Measurements from ENCODE around the gene AP1AR. TPM values are rescaled to one million over a fixed set of nuclear protein-coding genes. Genes with fewer than 3 reads are reported as not detected.
"Not testable (repeated sequence)": the region's sequence is repeated elsewhere in the genome, so short reads cannot be mapped to it uniquely, and the experiment has no call there.

The AP1AR gene
- total and polyA plus RNA-seq, 9 donors = 10.5 to 14.0 (median 11.5) TPM

DNA sequence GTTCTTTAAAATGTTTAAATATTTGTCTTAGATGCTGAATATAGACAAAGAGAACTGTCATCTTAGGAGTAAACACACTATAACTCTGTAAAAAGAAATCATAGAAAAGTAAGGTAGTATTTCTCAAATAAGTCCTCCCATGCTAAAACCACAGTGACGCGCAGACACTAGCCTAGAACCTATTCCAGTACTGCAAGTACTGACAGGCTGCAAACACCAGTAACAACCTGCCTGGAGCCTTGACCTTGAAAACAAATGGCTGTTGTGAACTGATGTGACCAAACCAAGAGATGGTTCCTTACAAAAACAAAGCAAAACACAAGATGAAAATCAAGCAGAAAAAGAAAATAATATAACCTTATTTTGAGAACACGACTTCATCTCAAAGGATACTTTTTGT lies 45.6 kb downstream of the AP1AR start:
- Histone ChIP-seq H3K9me3 (replicated peaks; ENCODE audit: control insufficient read depth, low read depth, low read length) (no peaks in the 10 kb centered on the region), H3K27ac (ENCODE audit: low read length) (no peak overlapping the region), H3K27me3 (ENCODE audit: control insufficient read depth, insufficient read depth, low read length) (no peaks in the 10 kb centered on the region), H3K36me3 (ENCODE audit: control insufficient read depth, insufficient read depth, low read length) (peaks cover 11% of the 10 kb centered on the region), H3K4me3 (ENCODE audit: low read length) (no peak overlapping the region), H3K4me1 (ENCODE audit: control insufficient read depth, insufficient read depth, low read length) (no peaks in the 10 kb centered on the region)
- DNase-seq = no peak
- WGBS (ENCODE audit: insufficient coverage) = no CpG with 5 or more reads among the region's 3 CpGs

DNA sequence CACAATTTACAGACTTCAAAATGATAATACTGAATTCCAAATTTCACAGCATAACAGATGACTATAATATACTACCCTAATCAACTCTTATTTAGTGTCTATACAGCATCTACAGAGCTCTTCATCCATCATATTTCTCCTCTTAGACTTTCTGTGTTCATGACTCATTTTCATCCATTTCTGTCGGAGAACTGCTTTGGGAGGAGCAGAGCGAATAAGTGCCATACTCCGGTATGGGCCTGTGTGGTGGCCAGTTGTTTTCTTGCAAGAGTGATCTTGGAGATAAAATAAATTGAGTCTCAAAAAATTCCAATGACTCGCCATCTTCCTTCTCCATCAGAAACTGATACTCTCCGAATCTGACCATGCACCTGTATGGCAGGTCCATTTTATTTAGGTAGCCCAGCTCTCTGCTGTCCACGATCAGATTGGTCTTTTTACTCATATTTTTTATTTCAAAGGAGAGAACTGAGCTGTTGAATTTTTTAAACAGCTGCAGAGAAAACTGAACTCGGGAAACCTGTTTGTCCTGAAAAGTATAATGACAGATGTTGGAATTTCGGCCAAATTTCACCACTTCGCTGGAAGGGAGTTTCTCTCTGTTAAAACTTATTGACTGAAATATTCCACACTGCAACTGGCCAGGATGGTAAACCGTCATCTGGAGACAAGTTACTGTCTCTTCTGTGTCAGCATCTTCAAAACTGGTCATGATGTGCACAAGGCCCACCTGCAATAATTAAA lies 46.3 kb downstream of the AP1AR start:
- H3K27ac ChIP-seq (ENCODE audit: low read length) = no peak overlapping the region
- no peaks in the 10 kb centered on the region for H3K4me1 ChIP-seq (ENCODE audit: control insufficient read depth, insufficient read depth, low read length)
- no peaks in the 10 kb centered on the region for H3K27me3 ChIP-seq (ENCODE audit: control insufficient read depth, insufficient read depth, low read length)
- no peak overlapping the region for H3K4me3 ChIP-seq (ENCODE audit: low read length)
- H3K9me3 ChIP-seq (replicated peaks; ENCODE audit: control insufficient read depth, low read depth, low read length) = no peaks in the 10 kb centered on the region
- H3K36me3 ChIP-seq (ENCODE audit: control insufficient read depth, insufficient read depth, low read length) = peaks cover 11% of the 10 kb centered on the region
- DNase-seq = peak; percentile 16
- WGBS (ENCODE audit: insufficient coverage) = 77% methylated on average over 4 of the region's 10 CpGs

DNA sequence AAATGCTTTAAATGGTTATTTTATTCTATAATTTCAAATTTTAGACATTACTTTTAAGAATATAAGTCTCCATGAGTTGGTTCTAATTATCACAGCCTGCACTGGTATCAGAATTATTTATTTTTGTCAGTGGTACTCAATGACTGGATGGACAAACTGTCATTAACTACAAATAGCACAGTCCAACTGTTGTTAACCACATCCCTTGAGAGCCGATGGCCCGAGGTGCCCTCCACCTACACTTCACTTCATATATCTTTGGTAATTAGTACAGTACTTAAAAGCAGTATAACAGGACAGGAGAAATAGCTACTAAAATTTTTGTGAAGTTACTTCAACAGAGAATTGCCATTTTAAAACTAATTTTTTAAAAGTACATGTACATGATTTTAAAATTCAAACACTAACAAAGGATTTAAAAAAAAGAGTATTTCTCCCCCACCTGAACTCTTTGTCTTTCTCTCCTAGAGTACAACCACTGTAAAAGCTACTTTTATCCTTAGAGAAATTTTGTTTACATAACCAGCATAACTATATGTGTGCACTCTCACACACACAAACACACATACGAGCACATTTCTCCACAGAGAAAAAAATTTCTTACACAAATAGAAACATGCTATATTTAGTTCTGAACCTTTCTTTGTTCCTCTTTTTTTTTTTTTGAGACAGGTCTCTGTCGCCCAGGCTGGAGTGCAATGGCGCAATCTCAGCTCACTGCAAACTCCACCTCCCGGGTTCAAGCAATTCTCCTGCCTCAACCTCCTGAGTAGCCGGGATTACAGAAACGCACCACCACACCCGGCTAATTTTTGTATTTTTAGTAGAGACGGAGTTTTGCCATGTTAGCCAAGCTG lies 47.7 kb downstream of the AP1AR start:
- Histone ChIP-seq H3K4me1 (ENCODE audit: control insufficient read depth, insufficient read depth, low read length) (peaks cover 2% of the 10 kb centered on the region), H3K27ac (ENCODE audit: low read length) (no peak overlapping the region), H3K27me3 (ENCODE audit: control insufficient read depth, insufficient read depth, low read length) (no peaks in the 10 kb centered on the region), H3K9me3 (replicated peaks; ENCODE audit: control insufficient read depth, low read depth, low read length) (no peaks in the 10 kb centered on the region), H3K36me3 (ENCODE audit: control insufficient read depth, insufficient read depth, low read length) (peaks cover 11% of the 10 kb centered on the region), H3K4me3 (ENCODE audit: low read length) (no peak overlapping the region)
- WGBS (ENCODE audit: insufficient coverage) = 33% methylated on average over 1 of the region's 10 CpGs
- DNase-seq = peak; percentile 6

DNA sequence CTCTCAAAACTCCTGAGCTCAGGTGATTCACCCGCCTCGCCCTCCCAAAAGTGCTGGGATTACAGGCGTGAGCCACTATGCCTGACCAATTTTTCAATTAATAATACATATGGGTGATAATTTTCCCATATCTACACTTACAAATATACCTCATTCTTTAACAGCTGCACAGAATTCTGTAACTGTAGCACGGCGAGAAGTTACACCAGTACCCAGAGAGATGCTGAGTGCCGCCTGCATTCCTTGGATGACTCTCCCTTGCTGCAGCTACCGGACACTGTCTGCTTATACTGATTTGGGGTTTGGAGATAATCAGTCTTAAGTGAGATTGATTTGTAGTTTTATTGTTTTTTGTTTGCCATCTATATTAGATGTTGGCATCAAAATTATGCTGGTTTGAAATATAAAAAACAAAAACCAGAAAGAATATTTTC lies 48.3 kb downstream of the AP1AR start:
- no peaks in the 10 kb centered on the region for H3K9me3 ChIP-seq (replicated peaks; ENCODE audit: control insufficient read depth, low read depth, low read length)
- H3K27ac ChIP-seq (ENCODE audit: low read length) = no peak overlapping the region
- WGBS (ENCODE audit: insufficient coverage) = no CpG with 5 or more reads among the region's 7 CpGs
- no peak overlapping the region for H3K4me3 ChIP-seq (ENCODE audit: low read length)
- no peaks in the 10 kb centered on the region for H3K27me3 ChIP-seq (ENCODE audit: control insufficient read depth, insufficient read depth, low read length)
- H3K4me1 ChIP-seq (ENCODE audit: control insufficient read depth, insufficient read depth, low read length) = peaks cover 7% of the 10 kb centered on the region
- peaks cover 11% of the 10 kb centered on the region for H3K36me3 ChIP-seq (ENCODE audit: control insufficient read depth, insufficient read depth, low read length)
- no peak for DNase-seq

DNA sequence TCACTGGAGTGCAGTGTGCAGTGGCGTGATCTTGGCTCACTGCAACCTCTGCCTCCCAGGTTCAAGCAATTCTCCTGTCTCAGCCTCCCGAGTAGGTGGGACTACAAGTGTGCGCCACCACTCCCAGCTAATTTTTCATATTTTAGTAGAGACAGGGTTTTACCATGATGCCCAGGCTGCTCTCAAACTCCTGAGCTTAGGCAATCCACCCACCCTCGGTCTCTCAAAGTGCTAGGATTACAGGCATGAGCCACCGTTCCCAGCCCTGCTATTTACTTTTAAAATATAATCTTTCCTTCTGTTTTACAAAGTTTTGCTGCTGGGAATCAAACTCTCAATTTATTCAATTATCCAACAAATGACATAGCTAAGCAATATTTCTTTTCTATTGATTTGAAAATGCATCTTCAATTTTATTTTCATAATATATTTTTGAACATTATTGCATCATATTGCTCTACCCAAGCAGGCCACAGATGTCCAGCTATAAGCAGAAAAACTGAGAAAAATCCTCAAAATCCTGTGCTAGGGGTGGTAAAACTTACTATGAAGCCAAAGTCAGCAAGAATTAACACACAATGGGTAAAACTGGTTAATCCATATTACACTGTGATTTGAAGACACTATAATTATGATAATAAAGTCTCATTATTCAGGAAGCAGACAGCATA lies 48.9 kb downstream of the AP1AR start:
- peaks cover 9% of the 10 kb centered on the region for H3K4me1 ChIP-seq (ENCODE audit: control insufficient read depth, insufficient read depth, low read length)
- WGBS (ENCODE audit: insufficient coverage) = 78% methylated on average over 3 of the region's 5 CpGs

DNA sequence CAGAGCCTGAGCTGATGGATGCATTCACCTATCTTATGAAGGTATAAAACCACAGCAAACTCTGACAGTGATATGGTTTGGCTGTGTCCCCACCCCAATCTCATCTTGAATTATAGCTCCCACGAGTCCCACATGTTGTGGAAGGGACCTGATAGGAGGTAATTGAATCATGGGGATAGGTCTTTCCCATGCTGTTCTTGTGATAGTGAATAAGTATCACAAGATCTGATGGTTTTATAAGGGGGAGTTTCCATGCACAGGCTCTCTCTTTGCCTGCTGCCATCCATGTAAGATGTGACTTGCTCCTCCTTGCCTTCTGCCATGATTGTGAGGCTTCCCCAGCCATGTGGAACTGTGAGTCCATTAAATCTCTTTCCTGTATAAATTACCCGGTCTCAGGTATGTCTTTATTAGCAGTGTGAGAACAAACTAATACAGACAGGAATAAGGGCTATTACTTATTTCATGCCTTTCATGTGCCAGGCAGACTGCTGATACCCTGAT lies 50.4 kb downstream of the AP1AR start:
- peaks cover 14% of the 10 kb centered on the region for H3K4me1 ChIP-seq (ENCODE audit: control insufficient read depth, insufficient read depth, low read length)
- H3K4me3 ChIP-seq (ENCODE audit: low read length); H3K27me3 ChIP-seq (ENCODE audit: control insufficient read depth, insufficient read depth, low read length); H3K36me3 ChIP-seq (ENCODE audit: control insufficient read depth, insufficient read depth, low read length); H3K27ac ChIP-seq (ENCODE audit: low read length); DNase-seq; H3K9me3 ChIP-seq (replicated peaks; ENCODE audit: control insufficient read depth, low read depth, low read length): not testable (repeated sequence)
- no CpG with 5 or more reads among the region's 2 CpGs for WGBS (ENCODE audit: insufficient coverage)

More for the DNA sequence above, 48.9 kb downstream of the AP1AR start:
- Histone ChIP-seq H3K9me3 (replicated peaks; ENCODE audit: control insufficient read depth, low read depth, low read length) (no peaks in the 10 kb centered on the region), H3K27me3 (ENCODE audit: control insufficient read depth, insufficient read depth, low read length) (no peaks in the 10 kb centered on the region), H3K4me3 (ENCODE audit: low read length) (no peak overlapping the region), H3K27ac (ENCODE audit: low read length) (no peak overlapping the region), H3K36me3 (ENCODE audit: control insufficient read depth, insufficient read depth, low read length) (peaks cover 7% of the 10 kb centered on the region)
- no peak for DNase-seq

DNA sequence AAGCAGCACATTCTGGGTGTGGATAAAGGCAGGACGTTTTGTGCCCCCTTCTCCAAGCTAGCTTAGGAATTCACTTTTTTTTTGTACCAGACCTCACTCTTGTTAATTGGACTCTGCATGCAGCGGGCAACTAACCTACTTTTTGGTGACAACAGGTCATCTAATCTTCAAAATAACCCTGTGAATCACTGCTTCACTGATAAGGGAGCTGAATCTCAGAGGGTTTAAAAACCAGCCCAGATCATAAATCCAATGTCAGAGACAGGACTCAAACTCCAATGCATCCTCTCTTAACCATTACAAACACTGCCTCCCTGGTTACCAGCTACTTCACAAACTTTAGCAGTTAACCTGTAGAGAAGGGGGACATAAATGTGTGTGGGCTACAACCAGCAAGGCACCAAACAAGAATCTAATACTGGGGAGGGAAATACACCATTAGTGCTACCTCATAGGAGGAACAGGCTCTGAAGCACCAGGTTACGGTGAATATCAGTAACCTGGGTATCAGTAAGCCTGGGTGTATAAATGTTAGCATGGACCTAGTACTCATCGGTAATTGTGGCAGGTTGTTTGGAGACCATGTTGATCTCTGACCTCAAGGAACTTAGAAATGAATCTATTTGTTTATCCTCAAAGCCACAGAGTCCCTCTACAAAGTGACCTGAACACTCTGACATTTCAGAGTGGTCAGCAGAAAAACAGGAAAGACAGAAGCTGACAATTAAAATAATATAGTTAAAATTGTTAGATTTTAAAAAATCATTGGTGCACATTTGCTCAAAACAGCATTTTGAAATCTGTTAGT lies 51.5 kb downstream of the AP1AR start:
- H3K4me1 ChIP-seq (ENCODE audit: control insufficient read depth, insufficient read depth, low read length) = peaks cover 14% of the 10 kb centered on the region
- no peak overlapping the region for H3K27ac ChIP-seq (ENCODE audit: low read length)
- H3K4me3 ChIP-seq (ENCODE audit: low read length) = no peak overlapping the region

DNA sequence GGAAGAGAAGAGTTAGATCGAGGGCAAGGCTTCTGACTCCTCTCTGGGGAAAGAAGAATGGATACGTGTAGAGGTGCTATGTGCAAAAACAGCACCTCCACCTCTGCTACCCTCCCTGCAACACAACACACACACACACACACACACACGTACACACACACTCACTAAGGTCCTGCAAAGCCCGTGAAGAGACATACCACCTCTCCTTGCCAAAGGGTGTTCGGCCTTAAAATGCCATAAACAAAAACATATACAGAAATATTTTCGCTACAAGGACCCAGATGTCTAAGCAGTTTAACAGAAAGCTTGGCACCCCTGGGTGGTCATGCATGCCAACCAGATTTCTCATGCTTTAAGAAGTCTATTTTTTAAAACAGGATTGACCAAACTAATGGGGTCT lies 52.6 kb downstream of the AP1AR start:
- peak; percentile 30 for DNase-seq
- Histone ChIP-seq H3K4me3 (ENCODE audit: low read length) (peak overlapping the region; percentile 2), H3K4me1 (ENCODE audit: control insufficient read depth, insufficient read depth, low read length) (peaks cover 14% of the 10 kb centered on the region), H3K27ac (ENCODE audit: low read length) (no peak overlapping the region), H3K9me3 (replicated peaks; ENCODE audit: control insufficient read depth, low read depth, low read length) (no peaks in the 10 kb centered on the region), H3K27me3 (ENCODE audit: control insufficient read depth, insufficient read depth, low read length) (no peaks in the 10 kb centered on the region), H3K36me3 (ENCODE audit: control insufficient read depth, insufficient read depth, low read length) (no peaks in the 10 kb centered on the region)
- WGBS (ENCODE audit: insufficient coverage) = 19% methylated on average over 3 of the region's 6 CpGs

More for the DNA sequence above, 51.5 kb downstream of the AP1AR start:
- WGBS (ENCODE audit: insufficient coverage) = no CpG with 5 or more reads among the region's 4 CpGs
- H3K36me3 ChIP-seq (ENCODE audit: control insufficient read depth, insufficient read depth, low read length) = no peaks in the 10 kb centered on the region
- no peaks in the 10 kb centered on the region for H3K9me3 ChIP-seq (replicated peaks; ENCODE audit: control insufficient read depth, low read depth, low read length)
- no peaks in the 10 kb centered on the region for H3K27me3 ChIP-seq (ENCODE audit: control insufficient read depth, insufficient read depth, low read length)
- DNase-seq = no peak

DNA sequence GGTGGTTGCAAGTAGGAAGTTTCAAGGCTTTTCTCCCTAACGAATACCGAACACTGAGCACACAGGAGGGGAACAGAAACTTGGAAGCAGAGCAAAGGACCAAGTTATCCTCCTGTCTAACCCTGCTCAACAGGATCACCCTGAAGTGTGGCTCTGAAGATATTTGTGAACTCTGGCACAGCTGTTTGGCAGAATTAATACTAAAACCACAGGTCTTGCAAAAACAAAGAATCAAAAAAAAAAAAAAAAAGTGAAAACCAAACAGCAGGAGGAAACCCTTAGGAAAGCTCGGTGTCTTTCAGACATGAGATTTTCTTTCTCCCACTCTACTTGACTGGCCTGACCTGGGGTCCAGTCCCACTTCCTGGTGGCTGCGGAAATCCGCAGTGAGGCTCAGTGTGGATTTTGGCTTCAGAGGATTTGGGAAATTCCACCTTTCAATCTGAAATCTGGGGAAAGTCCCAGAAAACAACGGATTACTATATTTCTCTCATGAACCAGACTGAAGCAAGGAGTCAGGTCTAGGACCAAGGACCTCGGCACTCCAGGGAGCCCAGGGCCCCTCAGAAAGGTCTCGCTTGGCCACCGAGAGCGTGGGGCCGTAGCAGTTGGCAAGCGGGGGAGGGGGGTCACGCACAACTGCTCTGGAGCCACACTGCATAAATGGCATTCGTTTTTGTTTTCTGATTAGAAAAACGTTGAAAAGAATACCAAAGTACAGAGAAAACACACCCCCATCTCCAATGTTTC lies 53.2 kb downstream of the AP1AR start:
- Histone ChIP-seq H3K9me3 (replicated peaks; ENCODE audit: control insufficient read depth, low read depth, low read length) (no peaks in the 10 kb centered on the region), H3K4me1 (ENCODE audit: control insufficient read depth, insufficient read depth, low read length) (peaks cover 14% of the 10 kb centered on the region), H3K4me3 (ENCODE audit: low read length) (peak overlapping the region; percentile 71), H3K36me3 (ENCODE audit: control insufficient read depth, insufficient read depth, low read length) (no peaks in the 10 kb centered on the region), H3K27me3 (ENCODE audit: control insufficient read depth, insufficient read depth, low read length) (no peaks in the 10 kb centered on the region), H3K27ac (ENCODE audit: low read length) (peak overlapping the region; percentile 72)
- 3% methylated on average over 5 of the region's 15 CpGs for WGBS (ENCODE audit: insufficient coverage)
- peak; percentile 46 for DNase-seq

All from muscle of leg (tissue), 11 donors.